GM18508 (cell line): ENCODE data around the gene ALG6.
"Not testable (repeated sequence)": the region's sequence is repeated elsewhere in the genome, so short reads cannot be mapped to it uniquely, and the experiment has no call there.

ENCODE experiments used
- ATAC-seq: cut with Tn5 transposase; IDR thresholded peaks from one replicate; pipeline ENCODE4 v1.9.1; 2021; ENCODE audit warnings: moderate number of reproducible peaks; ENCODE audit not compliant: insufficient read depth, unreplicated experiment

The ALG6 gene

DNA sequence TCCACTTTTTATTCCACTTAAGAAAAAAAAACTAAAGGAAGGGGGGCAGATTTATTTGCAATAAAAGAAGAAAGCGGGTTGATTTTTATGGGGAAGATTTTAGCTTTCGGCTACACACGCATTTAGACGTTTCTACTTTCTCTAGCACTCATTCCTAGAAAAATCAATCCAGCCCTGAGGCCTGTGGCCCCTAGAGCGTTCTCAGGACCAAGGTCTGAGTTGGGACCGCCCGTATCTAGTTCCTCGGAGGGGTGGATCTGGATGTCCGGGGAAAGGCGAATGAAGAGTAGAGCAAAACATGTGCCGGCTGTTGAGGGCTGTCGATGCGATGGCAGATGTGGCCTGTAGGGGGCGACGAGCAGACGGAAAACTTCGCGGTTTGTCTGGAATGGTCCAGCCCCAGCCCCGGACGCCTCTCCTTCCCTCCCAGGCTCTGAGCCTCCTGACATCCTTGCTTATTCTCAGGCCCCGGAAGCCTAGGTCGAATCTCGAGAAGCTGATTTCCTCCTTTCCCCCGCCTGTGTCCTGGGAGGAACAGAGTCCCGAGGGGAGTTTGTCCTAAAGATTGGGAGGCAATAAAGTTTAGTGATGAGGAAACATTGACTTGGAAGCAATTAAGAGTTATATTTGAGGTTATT is 39.9 kb upstream of the ALG6 start:
- no peak for ATAC-seq

DNA sequence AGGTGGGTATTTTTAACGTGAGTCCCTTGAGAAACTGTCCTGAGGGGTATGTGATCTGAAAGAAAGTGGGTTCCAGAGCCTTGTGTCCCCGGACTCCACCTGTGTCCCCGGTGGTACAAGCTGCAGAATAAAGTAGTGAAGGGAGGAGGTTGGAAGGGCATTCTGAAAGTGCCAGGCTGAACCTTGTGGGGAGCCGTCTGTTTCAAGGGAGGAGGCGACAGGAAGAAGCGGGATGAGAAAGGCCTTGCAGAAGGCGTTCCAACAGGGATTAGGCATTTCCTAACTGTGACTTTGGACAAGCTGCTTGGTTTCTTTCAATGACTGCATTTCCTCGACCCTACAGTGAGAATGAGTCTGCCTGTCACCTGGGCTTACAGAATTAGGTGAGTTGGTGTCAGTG is 39.3 kb upstream of the ALG6 start:
- no peak for ATAC-seq

DNA sequence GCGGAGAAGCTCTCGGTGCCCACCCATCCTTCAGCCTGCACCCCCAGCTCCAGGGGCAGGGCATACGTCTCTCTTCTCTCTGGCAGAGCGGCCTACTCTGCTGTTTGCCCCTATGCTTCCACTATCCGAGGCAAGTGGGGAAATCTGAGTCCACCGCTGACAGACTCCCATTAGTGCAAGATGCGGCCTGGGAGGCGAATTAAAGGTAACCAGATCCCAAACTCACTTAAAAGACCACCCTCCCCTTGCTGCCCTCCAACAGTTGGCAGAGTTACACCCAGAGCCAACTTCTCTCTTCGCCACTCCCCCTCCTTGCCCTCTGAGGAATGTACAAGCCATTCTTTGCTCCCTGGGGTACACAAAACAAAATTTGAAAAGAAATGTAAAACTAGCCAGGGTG is 38.6 kb upstream of the ALG6 start:
- ATAC-seq: no peak

DNA sequence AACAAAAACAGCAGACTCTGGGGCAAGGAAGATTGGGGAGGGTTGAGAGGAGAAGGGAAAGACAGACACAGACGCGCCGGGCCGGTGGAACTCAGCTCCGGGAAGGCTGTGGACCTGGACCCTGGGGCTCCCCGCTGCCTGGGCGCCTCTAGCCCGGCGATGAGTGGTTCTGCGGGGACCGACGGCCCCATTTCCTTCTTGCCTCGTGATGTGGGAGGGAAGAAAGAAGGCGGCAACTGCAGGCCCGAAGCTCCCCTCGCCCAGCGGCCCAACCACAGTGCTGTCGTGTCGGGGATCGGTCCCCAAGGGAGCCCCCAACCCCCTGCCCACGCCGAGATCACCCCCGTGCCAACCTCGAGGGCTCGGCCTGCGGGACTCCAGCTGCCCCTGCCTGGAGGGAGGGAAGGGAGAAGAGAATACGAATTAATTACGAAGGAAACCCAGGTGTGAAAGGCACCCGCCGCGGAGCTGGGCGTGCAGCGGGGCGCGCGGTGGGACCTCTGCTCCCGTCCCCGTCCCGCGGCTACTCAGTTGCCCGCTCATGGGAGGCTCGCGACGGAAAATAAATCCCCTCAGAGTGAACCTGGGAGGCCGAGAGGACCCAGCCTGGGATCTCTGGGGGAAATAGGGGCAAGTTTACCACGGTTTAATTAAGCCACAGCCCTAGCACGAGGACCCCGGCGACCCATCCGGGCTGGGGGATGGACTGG is 37.7 kb upstream of the ALG6 start:
- ATAC-seq: no peak

DNA sequence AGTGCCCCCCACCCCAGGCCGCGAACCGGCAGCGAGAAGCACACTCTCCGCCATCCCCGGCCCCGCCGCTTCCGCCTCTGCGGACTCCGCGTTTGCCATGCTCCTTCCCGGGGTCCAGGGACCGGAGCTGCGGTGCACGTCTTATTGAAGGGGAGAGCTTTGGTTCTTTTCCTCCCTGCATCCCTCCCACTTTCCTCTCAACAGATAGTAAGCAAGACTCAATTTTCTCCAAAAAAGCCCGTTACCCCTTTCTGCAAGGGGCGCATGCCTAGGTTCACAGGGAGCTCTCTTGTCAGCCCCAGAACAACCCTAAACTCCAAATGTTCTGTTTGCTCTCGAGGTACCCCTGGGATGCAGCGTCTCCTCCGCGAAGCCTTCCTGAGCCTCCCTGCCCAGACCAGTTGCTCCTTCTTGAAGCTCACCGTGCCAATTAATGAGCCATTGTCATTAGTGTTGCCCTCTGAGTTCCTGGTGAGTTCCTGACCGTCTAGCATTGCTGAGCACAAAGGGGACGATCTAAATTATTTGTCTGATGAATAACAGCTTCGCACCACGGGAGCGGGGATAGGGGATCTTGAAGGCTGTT is 37.0 kb upstream of the ALG6 start:
- ATAC-seq: no peak

DNA sequence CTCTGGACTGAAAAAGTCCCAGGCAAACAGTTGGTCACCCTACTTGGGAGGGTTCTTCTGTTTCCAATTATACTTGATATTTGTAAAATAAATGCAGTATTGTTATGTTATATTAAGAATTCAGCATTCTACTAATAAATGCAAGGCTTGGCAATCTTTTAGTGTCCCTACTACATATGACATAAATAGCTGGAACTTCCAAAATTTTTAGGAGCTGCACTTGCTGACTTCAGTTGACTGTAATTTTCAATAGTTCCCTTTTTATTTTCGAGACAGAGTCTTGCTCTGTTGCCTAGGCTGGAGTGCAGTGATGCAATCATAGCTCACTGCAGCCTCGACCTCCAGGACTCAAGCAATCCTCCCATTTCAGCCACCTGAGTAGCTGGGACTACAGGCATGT is 25.0 kb upstream of the ALG6 start:
- no peak for ATAC-seq

DNA sequence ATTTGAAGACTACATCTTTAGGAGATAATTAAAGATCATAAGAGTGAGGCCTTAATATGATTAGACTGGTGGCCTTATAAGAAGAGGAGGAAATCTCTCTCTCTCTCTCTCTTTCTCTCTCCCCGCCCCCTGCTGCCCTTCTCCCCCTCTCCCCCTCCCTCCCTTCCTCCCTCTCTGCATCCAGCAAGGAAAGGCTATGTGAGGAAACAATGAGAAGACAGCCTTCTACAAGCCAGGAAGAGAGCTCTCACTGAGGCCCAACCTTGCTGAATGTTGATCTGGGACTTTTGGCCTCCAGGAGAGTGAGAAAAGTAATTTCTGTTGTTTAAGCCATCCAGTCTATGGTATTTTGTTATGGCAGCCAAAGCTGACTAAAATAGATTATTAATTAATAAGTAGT is 23.5 kb upstream of the ALG6 start:
- no peak for ATAC-seq

DNA sequence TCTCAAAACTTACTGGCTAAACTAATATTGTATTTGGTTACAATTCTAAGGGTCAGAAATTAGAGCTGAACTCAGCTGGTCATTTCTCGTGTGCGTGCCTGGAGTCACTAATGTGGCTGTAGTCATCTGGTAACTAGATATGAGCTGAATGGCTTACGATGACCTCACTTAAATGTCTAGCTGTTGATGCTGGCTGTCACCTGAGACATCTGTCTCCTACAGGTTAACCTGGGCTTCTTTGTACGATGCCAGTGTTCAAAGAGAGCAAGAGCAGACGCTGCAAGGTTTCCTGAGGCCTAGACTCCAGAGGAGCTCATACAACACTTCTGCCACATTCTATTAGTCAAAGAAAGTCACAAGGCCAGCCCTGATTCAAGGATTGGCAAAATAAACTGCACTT is 17.1 kb upstream of the ALG6 start:
- no peak for ATAC-seq

DNA sequence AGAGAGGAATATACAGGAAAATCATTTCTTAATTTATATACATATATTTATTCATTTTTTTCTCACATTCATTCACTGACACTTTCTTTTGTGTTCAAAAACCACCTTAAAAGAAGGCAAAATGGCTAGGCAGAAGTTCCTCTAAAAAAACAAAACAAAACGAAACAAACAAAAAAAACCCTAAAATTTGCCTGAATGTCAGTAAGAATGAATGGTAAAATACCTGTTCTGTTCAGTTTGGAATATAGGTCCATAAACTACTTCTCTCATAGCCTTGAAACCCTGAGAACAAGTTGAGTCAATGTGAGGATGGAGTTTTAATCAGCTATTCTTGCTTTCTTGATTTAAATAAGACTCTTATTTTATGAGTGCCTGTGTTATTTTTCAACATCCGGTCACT is 14.7 kb upstream of the ALG6 start:
- ATAC-seq: no peak

DNA sequence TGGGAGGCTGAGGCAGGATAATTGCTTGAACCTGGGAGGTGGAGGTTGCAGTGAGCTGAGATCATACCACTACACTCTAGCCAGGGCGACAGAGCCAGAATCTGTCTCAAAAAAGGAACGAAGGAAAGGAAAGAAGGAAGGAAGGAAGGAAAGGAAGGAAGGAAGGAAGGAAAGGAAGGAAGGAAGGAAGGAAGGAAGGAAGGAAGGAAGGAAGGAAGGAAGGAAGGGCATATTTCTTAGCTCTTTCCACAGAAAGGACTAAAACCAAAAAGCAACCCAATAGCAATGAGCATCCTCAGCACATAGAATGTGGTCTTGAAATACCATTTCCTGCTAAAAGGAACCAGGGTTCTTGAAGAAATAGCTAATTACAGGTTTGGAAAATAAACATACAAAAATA is 11.2 kb upstream of the ALG6 start:
- ATAC-seq: not testable (repeated sequence)

DNA sequence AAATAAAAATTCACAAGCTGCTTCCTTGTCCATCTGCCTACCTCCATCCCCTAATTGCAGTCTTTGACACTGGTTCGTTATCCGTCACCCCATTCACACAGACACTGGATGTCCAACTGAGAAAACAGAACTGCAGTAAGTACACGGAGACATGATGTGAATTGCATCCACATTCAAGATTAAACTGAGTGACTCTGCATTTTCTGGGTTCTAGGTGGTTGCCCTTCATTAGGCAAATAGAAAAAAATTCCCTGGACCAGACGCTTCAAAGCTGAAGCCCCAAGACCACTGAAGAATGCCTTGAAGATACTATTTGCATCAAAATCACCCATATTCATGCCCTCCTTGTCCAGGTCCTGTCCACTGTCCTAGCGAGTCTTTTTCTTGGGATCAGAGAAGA is 7.9 kb upstream of the ALG6 start:
- ATAC-seq: no peak

DNA sequence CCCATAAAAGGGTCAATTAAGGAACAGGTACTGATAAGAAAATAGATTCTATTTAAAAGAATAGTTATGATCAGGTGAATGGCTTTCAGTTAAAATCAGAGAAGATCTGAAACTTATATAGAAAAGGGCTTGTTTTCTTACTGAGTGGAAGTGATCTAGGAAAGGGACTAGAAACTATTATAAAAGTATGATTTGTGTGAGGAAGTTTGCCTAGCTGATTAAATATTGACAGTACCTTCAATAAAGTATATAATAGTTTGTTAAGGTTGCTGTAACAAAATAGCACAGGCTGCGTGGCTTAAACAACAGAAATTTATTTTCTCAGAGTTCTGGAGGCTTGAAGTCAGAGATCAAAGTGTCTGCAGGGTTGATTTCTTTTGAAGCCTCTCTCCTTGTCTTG is 5.4 kb upstream of the ALG6 start:
- no peak for ATAC-seq

DNA sequence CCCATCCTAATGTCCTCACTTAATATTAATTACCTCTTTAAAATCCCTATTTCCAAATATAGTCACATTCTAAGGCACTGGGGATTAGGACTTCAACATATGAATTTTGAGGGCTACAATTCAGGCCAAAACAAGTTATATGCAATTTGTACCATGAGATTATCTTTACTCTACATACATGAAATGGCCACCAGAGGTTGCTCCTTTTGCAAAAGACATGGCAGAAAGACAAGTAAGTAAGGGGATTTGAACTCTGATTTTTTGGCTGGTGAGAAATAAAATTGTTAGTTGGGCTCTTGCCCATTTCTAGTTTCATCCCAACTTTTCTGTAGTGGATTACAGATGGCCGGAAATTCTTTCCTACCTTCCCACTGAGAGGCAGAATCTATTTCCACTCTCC is 4.8 kb upstream of the ALG6 start:
- no peak for ATAC-seq

DNA sequence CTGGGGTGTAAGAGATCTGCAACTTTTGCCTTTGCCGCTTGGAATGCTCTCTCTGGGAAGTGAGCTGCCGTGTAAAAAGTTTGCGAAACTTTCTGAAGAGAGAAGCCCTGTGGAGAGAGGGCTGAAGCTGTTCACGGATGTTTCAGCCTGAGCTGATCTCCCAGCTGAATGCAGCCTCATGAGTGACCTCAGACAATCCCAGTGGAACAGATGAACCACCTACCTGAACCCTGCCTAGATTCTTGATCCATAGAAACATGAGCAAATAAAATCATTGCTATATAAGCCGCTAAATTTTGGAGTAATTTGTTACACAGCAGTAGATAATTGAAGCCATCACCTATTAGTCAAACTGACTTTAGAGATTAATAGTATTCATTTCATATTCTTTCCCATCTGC is 4.4 kb upstream of the ALG6 start:
- ATAC-seq: no peak

DNA sequence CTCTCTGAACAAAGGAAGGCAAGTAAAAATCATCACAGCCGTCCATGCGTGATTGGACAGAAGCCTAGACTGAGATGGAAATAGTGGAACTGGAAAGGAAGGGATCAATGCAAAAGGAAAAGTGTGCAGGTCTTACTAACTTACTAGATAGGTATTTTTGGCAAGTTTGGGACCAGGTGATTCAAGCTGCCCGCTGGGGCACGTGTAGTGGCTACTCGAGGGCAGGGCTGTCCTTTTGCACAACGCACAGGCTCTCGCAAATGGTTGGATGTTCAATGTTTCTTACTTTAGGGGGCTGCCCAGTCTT is 566 bp upstream of the ALG6 start:
- ATAC-seq: no peak

DNA sequence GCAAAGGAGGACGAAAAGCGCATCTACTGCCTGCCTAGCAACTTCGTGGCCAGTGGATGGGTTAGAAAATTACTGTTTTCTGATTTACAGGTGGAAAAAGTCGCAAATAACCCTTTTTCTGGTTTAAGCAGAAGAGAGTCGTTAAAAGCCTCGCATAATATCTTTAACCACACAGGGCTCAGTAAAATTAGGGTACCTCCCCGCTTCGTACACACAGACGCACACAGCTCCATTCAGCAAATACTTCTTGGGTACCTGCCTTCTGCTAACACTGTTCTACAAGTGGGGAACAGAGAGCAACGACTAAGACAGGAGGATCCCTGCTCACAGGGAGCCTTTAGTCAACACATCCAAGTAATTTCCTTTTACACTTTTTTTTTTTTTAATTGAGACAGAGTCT is 704 bp downstream of the ALG6 start:
- ATAC-seq: no peak

DNA sequence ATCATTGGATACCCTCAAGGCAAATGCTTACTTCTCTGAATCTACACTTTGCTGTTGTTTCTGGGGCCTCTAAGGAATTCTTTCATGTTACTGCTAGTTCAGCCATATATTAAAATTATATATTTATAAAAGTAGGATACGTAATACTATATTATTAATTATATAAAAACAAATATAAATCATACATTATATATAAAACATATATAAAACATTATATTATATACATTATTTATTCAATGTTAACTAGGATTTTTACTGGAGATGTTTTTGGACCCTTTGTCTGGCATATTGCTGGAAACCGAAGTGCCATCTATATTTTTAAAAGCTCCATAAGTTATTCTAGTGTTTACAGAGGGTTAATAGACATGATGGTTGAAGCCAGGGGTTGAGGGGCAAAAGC is 12.2 kb downstream of the ALG6 start:
- ATAC-seq: no peak

DNA sequence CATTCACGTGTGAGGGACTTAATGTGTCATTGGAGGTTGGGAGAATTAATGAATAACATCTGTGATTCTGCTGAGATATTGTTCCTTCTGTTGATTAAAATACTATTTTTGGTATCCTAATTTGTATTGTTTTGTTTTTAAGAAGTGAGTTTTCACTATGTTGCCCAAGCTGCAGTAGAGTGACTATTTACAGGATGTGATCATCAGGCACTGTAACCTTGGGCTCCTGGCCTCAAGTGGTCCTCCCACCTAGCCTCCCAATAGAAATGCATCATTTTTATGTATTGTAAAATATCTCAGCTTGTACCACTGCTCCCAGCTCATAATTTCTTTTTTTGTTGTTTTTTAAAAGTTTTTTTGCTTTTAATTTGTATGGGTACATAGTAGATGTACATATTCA is 14.3 kb downstream of the ALG6 start:
- no peak for ATAC-seq

DNA sequence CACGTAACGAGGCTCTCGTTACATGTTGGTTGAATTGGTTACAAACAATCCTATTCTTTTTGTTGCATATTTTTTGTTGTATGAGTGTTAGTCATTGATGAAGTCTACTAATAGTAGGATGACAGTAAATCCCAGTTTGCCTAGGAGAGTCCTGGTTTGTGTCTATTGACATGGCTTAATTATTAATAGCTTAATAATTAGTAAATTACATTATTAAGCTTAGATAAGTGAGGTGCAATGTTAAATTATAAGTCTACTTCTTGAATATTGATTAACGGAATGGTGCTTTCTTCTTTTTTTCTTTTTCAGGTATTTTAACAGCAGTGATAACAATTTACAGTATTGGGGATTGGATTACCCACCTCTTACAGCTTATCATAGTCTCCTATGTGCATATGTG is 34.5 kb downstream of the ALG6 start:
- ATAC-seq: no peak

DNA sequence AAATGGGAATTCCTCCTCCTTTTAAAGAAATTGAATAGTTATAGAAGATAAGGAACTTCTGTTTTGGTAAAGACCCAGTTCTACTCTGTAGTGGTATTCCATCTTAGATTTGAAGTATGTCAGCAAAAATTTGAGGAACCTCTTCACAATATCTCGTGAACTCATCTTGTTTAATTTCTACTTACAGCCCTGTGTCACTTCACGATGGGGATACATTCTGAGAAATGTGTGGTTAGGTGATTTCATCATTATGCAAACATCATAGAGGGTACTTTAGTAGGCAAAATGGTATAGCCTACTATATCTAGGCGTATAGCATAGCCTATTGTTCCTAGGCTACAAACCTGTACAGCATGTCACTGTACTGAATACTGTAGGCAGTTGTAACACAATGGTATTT is 36.0 kb downstream of the ALG6 start:
- no peak for ATAC-seq

DNA sequence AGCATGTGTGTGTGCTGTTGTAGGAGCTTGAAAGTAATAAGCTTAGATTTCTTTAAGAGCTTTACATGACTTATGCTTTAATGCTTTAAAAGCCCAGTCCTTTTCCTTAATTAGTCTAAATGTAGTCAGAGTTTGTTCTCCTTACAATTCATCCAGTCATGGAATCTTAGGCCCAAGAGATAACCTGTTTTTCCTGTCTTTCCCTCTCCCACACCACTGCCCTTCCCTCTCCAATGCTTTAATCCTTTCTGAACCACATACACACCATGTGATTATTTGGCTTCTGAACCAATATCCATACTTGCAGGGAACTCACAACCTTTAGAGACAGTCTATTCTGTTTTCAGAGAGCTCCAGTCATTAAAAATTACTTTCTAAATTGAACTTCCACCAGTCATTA is 37.6 kb downstream of the ALG6 start:
- ATAC-seq: no peak

DNA sequence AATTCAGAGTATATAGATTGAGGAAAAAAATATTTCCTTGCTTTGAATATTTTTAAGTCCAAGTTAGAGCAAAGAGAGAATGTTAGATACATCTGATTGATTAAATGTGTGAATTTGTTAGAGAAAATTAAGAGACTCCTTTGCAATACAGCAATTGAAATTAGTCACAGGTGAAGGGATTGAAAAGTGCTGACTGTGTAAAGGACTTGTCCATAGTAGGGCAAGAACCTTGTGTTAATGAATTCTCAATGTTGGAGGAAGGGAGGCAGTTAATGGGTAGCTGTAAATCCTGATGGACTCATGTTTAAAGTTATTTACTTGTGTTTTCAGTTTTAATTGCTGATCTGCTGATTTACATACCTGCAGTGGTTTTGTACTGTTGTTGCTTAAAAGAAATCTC is 38.6 kb downstream of the ALG6 start:
- ATAC-seq: no peak
